NCI-H1694 (cell line): ENCODE data around the gene PRDM11.
A peak's percentile ranks its signal among the peaks of the same experiment; 100 is the strongest.

ENCODE experiments used
- DNase-seq: peaks from one replicate; lab custom pipeline; 2025; lab: John Stamatoyannopoulos, UW

Gene PRDM11

GRCh38 chr11:45174168-45174835, 27.9 kb downstream of the PRDM11 start:
- DNase-seq = no peak

DNA sequence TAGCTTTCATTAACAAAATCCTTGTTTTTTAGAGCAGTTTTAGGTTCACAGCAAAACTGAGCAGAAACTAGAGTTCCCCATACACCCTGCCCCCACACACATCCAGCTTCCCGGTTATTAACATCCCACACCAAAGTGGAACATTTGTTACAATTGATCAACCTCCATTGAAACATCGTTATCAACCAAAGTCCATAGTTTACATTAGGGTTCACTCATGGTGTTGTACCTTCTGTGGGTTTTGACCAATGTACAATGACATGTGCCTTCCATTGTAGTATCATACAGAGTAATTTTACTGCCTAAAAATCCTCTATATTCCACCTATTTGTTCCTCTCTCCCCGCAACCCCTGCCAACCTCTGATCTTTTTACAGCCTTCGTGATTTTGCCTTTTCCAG, 28.5 kb downstream of the PRDM11 start:
- no peak for DNase-seq

DNA sequence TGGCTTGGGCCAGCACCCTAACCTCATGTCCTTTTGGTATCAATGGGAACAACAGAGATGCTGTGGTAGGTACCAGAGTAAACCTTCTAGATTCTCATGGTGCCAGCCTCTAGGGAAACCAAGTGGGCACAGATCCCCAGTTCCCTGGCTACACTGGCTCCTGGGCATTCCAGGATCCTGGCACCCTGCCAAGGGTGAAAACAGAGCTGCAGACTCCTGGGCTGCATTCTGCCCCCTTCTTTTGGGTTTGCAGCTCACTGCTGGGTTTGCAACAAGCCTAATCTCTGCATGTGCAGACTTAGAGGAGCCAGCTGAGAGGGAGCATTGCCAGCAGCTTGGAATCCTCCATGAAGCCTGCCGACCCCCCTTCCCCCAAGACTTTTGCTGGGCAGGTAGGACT, 30.6 kb downstream of the PRDM11 start:
- peak; percentile 46 for DNase-seq

DNA sequence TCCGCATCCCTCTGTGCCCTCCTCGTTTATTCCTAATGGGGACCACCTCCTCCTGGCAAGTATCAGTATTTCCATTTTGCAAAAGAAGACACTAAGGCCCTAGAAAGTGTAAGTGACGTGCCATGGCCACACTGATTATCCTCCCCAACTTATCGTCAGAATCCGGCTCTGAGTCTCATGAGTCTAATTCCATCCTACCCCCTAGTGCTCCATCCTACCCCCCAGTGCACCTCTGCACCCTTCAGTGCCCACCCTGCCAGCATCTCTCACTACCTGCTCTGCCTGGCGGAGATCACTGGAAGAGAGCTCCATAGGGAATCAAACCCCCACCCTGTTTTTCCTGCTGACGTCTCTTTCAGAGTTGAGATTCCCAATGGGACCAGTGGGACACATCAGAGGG, 31.8 kb downstream of the PRDM11 start:
- no peak for DNase-seq

DNA sequence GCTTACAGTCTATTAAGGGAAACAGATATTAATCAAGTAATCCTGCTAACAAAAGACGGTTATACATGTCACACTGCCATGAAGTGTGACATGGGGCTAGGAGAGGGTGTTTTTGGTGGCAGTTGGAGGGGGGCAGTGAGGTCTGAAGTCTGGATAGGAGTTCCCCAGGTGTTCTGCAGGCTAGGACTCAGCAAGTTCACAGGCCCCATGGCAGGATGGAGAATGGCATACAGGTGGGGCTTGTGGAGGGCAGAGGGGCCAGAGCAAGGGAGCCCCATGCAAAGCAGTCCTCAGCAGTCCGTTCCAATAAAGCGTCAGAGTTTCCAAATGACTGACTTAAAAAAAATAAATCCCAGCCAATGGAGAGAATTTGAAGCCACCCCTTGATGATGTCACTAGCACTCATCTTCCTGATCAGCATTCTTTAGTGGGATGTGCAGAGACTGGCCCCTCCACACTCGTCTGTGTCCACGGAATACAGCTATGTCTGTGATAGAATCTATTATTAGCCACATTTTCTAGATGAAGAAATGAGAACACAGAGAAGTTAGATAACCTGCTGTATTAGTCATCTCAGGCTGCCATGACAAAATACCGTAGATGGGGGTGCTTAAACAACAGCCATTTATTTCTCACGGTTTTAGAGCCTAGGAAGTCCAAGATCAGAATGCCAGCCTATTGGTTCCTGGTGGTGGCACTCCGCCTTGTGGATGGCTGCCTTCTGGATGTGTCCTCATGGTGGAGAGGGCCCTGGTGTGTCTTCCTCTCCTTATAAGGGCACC, 32.6 kb downstream of the PRDM11 start:
- no peak for DNase-seq

GRCh38 chr11:45179686-45180178, 33.3 kb downstream of the PRDM11 start:
- DNase-seq = no peak

GRCh38 chr11:45180179-45180847, 33.9 kb downstream of the PRDM11 start:
- DNase-seq = no peak

DNA sequence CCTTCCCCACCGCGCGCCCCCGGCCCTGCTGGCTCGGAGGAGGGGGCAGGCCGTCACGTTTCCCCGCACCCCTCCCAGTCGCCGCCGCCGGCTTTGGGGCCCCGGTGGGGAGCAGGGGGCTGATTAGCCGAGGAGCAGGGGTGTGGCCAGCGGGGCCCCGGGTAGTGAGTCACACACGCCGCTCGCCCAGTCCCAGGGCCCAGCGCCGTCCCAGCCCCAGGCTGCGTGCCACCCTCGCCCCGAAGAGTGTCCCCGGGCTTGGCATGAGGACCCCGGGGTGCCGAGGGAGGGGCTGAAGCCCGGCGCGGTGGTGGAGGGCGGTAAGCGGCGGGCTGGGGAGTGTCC, 34.4 kb downstream of the PRDM11 start:
- DNase-seq = no peak

DNA sequence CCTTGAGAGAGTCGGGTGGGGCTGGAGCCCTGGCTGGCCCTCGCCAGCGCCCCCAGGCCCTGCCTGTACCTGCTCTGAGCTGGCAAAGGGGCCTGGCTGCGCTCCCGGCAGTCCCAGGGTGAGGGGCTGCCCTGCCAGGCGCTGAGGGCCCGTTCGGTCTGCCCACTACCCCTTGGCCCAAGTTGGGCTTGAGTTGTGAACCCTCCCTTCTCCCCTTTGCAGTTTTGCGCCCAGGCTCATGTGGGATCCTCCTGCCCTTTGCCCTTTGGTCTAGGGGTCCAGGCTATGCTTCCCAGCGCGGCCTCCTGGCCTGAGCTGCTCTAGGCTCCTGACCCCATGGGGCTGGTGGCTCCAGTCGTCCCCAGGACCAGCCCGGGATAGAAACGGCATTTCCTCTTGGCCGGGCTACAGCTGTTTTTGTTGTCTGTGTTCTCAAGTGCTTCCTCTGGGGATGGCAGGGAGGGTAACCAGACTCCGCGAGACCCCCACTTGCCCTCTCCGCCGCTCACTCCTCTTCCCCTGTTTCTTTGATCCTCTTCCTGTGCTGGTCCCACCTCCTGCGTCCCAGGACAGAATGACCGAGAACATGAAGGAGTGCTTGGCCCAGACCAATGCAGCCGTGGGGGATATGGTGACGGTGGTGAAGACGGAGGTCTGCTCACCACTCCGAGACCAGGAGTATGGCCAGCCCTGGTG, 34.9 kb downstream of the PRDM11 start:
- DNase-seq = no peak

DNA sequence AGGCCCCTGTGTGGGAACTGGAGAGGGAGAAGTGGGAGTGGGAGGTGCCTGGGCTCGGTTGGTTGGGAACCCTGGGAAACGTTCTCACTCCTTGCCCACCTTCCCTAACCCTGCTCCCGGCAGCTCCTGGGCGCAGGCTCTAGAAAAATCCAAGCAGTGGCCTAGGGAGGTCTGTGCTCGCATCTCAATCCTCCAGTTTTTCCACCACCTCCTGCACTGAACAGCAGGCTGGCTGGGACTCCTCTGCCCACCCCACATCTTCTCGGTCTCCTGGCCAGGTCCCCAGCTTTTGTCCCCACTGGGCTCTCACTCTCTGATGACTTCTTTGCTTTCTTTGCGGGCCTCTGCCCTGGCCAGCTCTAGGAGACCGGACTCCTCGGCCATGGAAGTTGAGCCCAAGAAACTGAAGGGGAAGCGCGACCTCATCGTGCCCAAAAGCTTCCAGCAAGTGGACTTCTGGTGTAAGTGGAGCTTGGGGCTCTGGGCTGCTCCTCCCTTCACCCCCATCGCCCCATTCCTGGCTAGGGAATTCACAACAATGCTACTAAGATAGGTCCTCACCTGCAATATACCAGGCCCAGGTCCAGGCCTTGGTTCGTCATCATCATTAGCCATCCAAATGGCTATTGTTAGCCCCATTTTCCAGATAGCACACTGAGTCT, 35.6 kb downstream of the PRDM11 start:
- DNase-seq = no peak

DNA sequence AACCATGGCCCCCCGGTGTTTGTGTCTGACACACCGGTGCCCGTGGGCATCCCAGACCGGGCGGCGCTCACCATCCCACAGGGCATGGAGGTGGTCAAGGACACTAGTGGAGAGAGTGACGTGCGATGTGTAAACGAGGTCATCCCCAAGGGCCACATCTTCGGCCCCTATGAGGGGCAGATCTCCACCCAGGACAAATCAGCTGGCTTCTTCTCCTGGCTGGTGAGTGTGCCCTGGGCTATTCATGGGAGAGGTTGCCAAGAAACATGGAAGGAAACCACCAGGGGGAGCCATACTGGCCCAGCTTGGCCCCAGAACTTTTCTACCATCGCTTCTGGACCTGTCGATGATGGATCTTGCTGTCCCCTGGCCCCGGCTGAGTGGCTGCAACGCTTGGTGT, 36.5 kb downstream of the PRDM11 start:
- no peak for DNase-seq

DNA sequence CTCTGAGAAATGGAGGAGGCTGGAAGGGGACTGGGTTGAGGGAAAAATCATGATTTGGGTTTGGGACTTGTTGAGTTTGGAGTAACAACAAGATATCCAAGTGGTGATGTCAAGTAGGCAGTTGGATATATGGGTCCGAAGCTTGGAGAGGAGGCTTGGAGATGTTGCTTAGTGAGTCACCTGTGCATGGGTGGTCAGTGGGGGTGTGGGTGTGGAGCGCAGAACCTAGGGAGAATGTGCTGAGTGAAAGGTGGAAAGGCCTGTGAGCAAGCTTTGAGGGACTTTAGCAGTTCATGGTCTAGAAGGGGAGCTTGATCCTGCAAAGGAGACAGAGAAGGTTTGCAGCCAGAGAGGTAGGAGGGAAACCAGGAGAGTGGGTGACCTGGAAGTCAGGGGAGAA, 38.2 kb downstream of the PRDM11 start:
- DNase-seq = no peak

- no peak for DNase-seq
These were observed 38.8 kb downstream of the PRDM11 start for GRCh38 chr11:45185228-45185729.

DNA sequence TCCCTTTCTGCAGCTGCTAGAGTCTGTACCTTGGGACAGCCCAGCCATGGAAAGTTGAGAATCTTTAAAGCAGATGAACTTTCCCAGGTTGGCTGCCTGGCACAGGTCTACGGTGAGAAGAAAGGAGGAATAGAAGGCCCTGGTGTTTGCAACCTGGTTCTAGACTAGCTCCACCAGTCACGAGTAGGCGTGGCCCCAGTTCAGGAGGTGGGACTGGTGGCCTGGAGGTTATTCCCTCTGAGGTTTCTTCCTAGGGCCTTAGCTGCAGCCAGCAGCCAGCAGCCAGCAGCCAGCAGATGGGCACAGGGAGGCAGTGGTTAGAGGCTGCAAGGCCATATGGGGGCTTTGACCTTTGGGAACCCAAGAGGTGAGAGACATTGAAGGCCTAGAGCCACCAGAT, 40.9 kb downstream of the PRDM11 start:
- DNase-seq = no peak

- no peak for DNase-seq
These were observed 41.7 kb downstream of the PRDM11 start for GRCh38 chr11:45188127-45188526.

- no peak for DNase-seq
These were observed 42.8 kb downstream of the PRDM11 start for GRCh38 chr11:45189230-45189629.

- DNase-seq = no peak
These were observed 47.3 kb downstream of the PRDM11 start for GRCh38 chr11:45193695-45194094.

GRCh38 chr11:45204761-45205160, 58.3 kb downstream of the PRDM11 start:
- DNase-seq = no peak

GRCh38 chr11:45205978-45206377, 59.5 kb downstream of the PRDM11 start:
- DNase-seq = no peak

- DNase-seq = no peak
These were observed 61.7 kb downstream of the PRDM11 start for GRCh38 chr11:45208135-45208534.

- DNase-seq = no peak
These were observed 62.8 kb downstream of the PRDM11 start for GRCh38 chr11:45209000-45209879.
